B cell (primary cell): ENCODE data around the gene TACO1. TPM values are rescaled to one million over a fixed set of nuclear protein-coding genes. Genes with fewer than 3 reads are reported as not detected.

Experiments used
- ATAC-seq: fragments of 200-7000 bp; cut with Tn5 transposase; one replicate; pipeline ENCODE4 v1.10.0; 2021; ENCODE audit warnings: low read depth, mild to moderate bottlenecking, moderate number of reproducible peaks, moderate library complexity
- CTCF ChIA-PET: fragments of 350-600 bp; sonication (Branson Sonifier 250); formaldehyde crosslinking; loops from one replicate; lab custom pipeline; 2021; ENCODE audit warnings: antibody characterized with exemption, inconsistent platforms; lab: Charles Lee
- POLR2A ChIA-PET: fragments of 350-600 bp; sonication (Branson Sonifier 250); formaldehyde crosslinking; loops from one replicate; lab custom pipeline; 2021; ENCODE audit warnings: antibody characterized with exemption; lab: Charles Lee
- DNase-seq: peaks from one replicate; pipeline ENCODE4 v3.0.0; 2013
- H2AFZ ChIP-seq: 2 replicates; pipeline ENCODE4 v1.6.1; 2012; ENCODE audit warnings: mild to moderate bottlenecking, low read depth, low read length; ENCODE audit not compliant: insufficient read depth, poor library complexity, severe bottlenecking
- H3K27ac ChIP-seq, 2 donors: 1 replicate in 1 of 2; 2 replicates in 1 of 2; pipeline ENCODE4 v1.5.1; 2012 to 2013; ENCODE audit warnings: low read length in 2 of 2, mild to moderate bottlenecking in 2 of 2, moderate library complexity in 1 of 2
- H3K27me3 ChIP-seq, 4 experiments: fragments of 200-600 bp in 1 of 4; sonication (generic) in 1 of 4; replicated peaks in 1 of 4; 1 replicate in 2 of 4; 2 replicates in 2 of 4; pipeline versions ENCODE4 v1.6.1 to v1.7.0; 2013 to 2016; ENCODE audit warnings: low read length in 3 of 4, mild to moderate bottlenecking in 2 of 4, mixed read lengths in 1 of 4, moderate library complexity in 1 of 4; ENCODE audit not compliant: insufficient read depth in 4 of 4, control insufficient read depth in 3 of 4; ENCODE audit errors: control extremely low read depth in 1 of 4
- H3K36me3 ChIP-seq, 2 experiments: replicated peaks in 1 of 2; 1 replicate in 1 of 2; 2 replicates in 1 of 2; pipeline versions ENCODE4 v1.6.1 to v1.7.1; 2013; ENCODE audit warnings: low read length in 1 of 2; ENCODE audit not compliant: insufficient read depth in 2 of 2, control insufficient read depth in 1 of 2; ENCODE audit errors: control extremely low read depth in 1 of 2, extremely low read depth in 1 of 2
- H3K4me1 ChIP-seq, 2 donors: fragments of 200-600 bp in 1 of 2; sonication (generic) in 1 of 2; 1 replicate in 1 of 2; 2 replicates in 1 of 2; pipeline versions ENCODE4 v1.5.1 to v1.6.1; 2013 to 2017; ENCODE audit warnings: low read length in 2 of 2; ENCODE audit not compliant: control insufficient read depth in 2 of 2, insufficient read depth in 2 of 2
- H3K4me2 ChIP-seq: replicated peaks from 2 replicates; pipeline ENCODE3; 2012; ENCODE audit warnings: mild to moderate bottlenecking, low read depth, low read length; ENCODE audit not compliant: poor library complexity, severe bottlenecking
- H3K4me3 ChIP-seq, 5 experiments: fragments of 200-600 bp in 1 of 5; sonication (generic) in 1 of 5; 1 replicate in 3 of 5; 2 replicates in 2 of 5; pipeline versions ENCODE4 v1.5.1 to v1.7.0; 2011 to 2016; ENCODE audit warnings: low read length in 4 of 5, mild to moderate bottlenecking in 4 of 5, low read depth in 2 of 5, control low read depth in 1 of 5, moderate library complexity in 1 of 5; ENCODE audit not compliant: insufficient read depth in 1 of 5; ENCODE audit errors: control extremely low read depth in 1 of 5, extremely low read depth in 1 of 5
- H3K79me2 ChIP-seq: fragments of 200-600 bp; sonication (generic); one replicate; pipeline ENCODE4 v1.6.0; 2016; ENCODE audit warnings: low read length; ENCODE audit not compliant: control insufficient read depth, insufficient read depth
- H3K9ac ChIP-seq: fragments of 200-600 bp; sonication (generic); 2 replicates; pipeline ENCODE4 v1.6.1; 2017; ENCODE audit warnings: mild to moderate bottlenecking, low read length, moderate library complexity
- H3K9me3 ChIP-seq, 3 donors: one replicate each; pipeline versions ENCODE4 v1.6.1 to v1.7.1; 2013; ENCODE audit warnings: low read length in 2 of 3; ENCODE audit not compliant: control insufficient read depth in 2 of 3, insufficient read depth in 1 of 3; ENCODE audit errors: control extremely low read depth in 1 of 3
- H4K20me1 ChIP-seq: 2 replicates; pipeline ENCODE4 v1.6.0; 2012; ENCODE audit warnings: mild to moderate bottlenecking, low read length; ENCODE audit not compliant: insufficient read depth, control insufficient read depth, poor library complexity, severe bottlenecking
- H3K27ac Mint-ChIP-seq: one replicate; pipeline ENCODE4 v1.8.0; 2021; ENCODE audit warnings: mixed read lengths
- H3K27me3 Mint-ChIP-seq: one replicate; pipeline ENCODE4 v1.8.0; 2021; ENCODE audit warnings: mixed read lengths
- H3K4me1 Mint-ChIP-seq: one replicate; pipeline ENCODE4 v1.8.0; 2021; ENCODE audit warnings: mixed read lengths
- H3K4me3 Mint-ChIP-seq: one replicate; pipeline ENCODE4 v1.8.0; 2021; ENCODE audit warnings: mixed read lengths
- H3K9me3 Mint-ChIP-seq: one replicate; pipeline ENCODE4 v1.8.0; 2022; ENCODE audit warnings: mixed read lengths; ENCODE audit not compliant: insufficient read depth
- CTCF ChIP-seq: fragments of 200-600 bp; IDR thresholded peaks from one replicate; pipeline ENCODE4 v1.8.0; 2022; ENCODE audit warnings: antibody characterized with exemption, mild to moderate bottlenecking
- EZH2 ChIP-seq: IDR thresholded peaks from 2 replicates; pipeline ENCODE4 v1.6.1; 2012; ENCODE audit warnings: borderline replicate concordance, low read depth, mild to moderate bottlenecking, moderate library complexity, low read length; ENCODE audit not compliant: insufficient read depth, poor library complexity, severe bottlenecking
- WGBS: methylation state at CpG from one replicate; pipeline ENCODE4 v1.1.5; 2013; ENCODE audit warnings: missing lambda C conversion rate; ENCODE audit not compliant: insufficient coverage; 5-methylcytosine and 5-hydroxymethylcytosine counted together
- intact Hi-C: fragments of 100-400 bp; cut with micrococcal nuclease; formaldehyde crosslinking; loops from one replicate; pipeline ENCODE4 v1.10.0; 2022
- polyA plus RNA-seq: library from polyadenylated mRNA; depleted of rRNA; stranded (reverse); fragments of >200 nt; gene quantifications from 2 replicates; pipeline ENCODE4 v1.2.3, GENCODE V29; 2012
- total RNA-seq, 2 donors: library from RNA; stranded (reverse); fragments of 120-200 nt in 1 of 2; gene quantifications; 1 replicate in 1 of 2; 2 replicates in 1 of 2; pipeline versions ENCODE4 v1.2.3 to v1.2.4, GENCODE V29; 2013 to 2022

The TACO1 gene
- total and polyA plus RNA-seq, 2 donors (not counting 1 experiment from before 2014, with no cell fraction given): 9.7 to 17.2 TPM

- intact Hi-C loops: no loop called here
Observed at GRCh38 chr17:63633742-63634141, 33.0 kb downstream of the TACO1 start.

GRCh38 chr17:63634163-63634562 is 33.5 kb downstream of the TACO1 start:
- intact Hi-C loops: no loop called here
- 78% methylated on average over 3 of the region's 4 CpGs for WGBS
- no peak overlapping the region for H3K9ac ChIP-seq
- no peak overlapping the region for H3K4me3 ChIP-seq
- Mint-ChIP-seq H3K4me1 (peaks cover 20% of the 10 kb centered on the region), H3K4me3 (no peak overlapping the region), H3K9me3 (no peaks in the 10 kb centered on the region), H3K27ac (no peak overlapping the region), H3K27me3 (no peaks in the 10 kb centered on the region)
- TF ChIP-seq CTCF: no peak
- no peak for TF ChIP-seq EZH2
- no peaks in the 10 kb centered on the region for H3K27me3 ChIP-seq
- no peaks in the 10 kb centered on the region for H3K9me3 ChIP-seq
- ATAC-seq: no peak
- POLR2A ChIA-PET: no interaction called here
- H3K27ac ChIP-seq: no peak overlapping the region
- CTCF ChIA-PET: no interaction called here
- H2AFZ ChIP-seq: no peak overlapping the region
- H3K4me1 ChIP-seq: no peaks in the 10 kb centered on the region
- peaks cover 3 to 63% of the 10 kb centered on the region in 2 experiments for H3K36me3 ChIP-seq
- peaks cover 28% of the 10 kb centered on the region for H4K20me1 ChIP-seq
- no peak overlapping the region for H3K4me2 ChIP-seq
- H3K79me2 ChIP-seq: peaks cover 43% of the 10 kb centered on the region
- no peak for DNase-seq

More at GRCh38 chr17:63633742-63634141, 33.0 kb downstream of the TACO1 start:
- Mint-ChIP-seq H3K27me3 (no peaks in the 10 kb centered on the region), H3K27ac (no peak overlapping the region), H3K4me3 (no peak overlapping the region), H3K9me3 (no peaks in the 10 kb centered on the region), H3K4me1 (peaks cover 20% of the 10 kb centered on the region)
- H3K4me2 ChIP-seq: no peak overlapping the region
- ChIA-PET CTCF (interaction anchor here (0.7 kb wide), 1 partner anchor 209 kb away, joined by 3 read pairs; no protein-coding TSS in a partner anchor), POLR2A (no interaction called here)
- H3K36me3 ChIP-seq: peaks cover 3 to 64% of the 10 kb centered on the region in 2 experiments
- H3K27me3 ChIP-seq: no peaks in the 10 kb centered on the region
- TF ChIP-seq CTCF (no peak), EZH2 (no peak)
- H4K20me1 ChIP-seq: peaks cover 32% of the 10 kb centered on the region
- no peak overlapping the region for H3K4me3 ChIP-seq
- no peak for DNase-seq
- H3K27ac ChIP-seq: no peak overlapping the region
- no peaks in the 10 kb centered on the region for H3K4me1 ChIP-seq
- H2AFZ ChIP-seq: no peak overlapping the region
- ATAC-seq: no peak
- peaks cover 47% of the 10 kb centered on the region for H3K79me2 ChIP-seq
- H3K9me3 ChIP-seq: no peaks in the 10 kb centered on the region
- H3K9ac ChIP-seq: no peak overlapping the region
